22Rv1 (cell line): ENCODE measurements around the gene NANOG.

Experiments
- ZFX ChIP-seq: fragments of 450-650 bp; IDR thresholded peaks from 2 replicates; pipeline ENCODE4 v1.6.1; 2017; ENCODE audit warnings: antibody characterized with exemption, borderline replicate concordance
- TF ChIP-seq, protein P1 (sequence below): fragments of 450-650 bp; IDR thresholded peaks from 2 replicates; pipeline ENCODE4 v1.5.1; 2017; ENCODE audit warnings: mild to moderate bottlenecking

DNA sequence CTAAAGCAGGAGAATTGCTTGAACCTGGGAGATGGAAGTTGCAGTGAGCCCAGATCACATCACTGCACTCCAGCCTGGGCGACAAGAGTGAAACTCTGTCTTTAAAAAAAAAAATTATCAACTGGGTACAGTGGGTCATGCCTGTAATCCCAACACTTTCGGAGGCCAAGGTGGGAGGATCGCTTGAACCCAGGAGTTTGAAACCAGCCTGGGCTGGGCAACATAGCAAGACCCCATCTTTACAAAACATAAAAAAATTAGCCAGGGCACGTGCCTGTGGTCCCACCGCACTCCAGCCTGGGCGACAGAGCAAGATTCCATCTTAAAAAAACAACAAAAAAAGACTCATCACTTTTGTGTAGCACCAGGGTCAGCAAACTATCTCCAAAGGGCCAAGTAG is 7.1 kb upstream of the NANOG start:
- TF ChIP-seq, protein P1, sequence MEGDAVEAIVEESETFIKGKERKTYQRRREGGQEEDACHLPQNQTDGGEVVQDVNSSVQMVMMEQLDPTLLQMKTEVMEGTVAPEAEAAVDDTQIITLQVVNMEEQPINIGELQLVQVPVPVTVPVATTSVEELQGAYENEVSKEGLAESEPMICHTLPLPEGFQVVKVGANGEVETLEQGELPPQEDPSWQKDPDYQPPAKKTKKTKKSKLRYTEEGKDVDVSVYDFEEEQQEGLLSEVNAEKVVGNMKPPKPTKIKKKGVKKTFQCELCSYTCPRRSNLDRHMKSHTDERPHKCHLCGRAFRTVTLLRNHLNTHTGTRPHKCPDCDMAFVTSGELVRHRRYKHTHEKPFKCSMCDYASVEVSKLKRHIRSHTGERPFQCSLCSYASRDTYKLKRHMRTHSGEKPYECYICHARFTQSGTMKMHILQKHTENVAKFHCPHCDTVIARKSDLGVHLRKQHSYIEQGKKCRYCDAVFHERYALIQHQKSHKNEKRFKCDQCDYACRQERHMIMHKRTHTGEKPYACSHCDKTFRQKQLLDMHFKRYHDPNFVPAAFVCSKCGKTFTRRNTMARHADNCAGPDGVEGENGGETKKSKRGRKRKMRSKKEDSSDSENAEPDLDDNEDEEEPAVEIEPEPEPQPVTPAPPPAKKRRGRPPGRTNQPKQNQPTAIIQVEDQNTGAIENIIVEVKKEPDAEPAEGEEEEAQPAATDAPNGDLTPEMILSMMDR = no peak
- no peak for TF ChIP-seq ZFX
